Body of pancreas (tissue), 4 donors: ENCODE results near the gene TBX15.

Experiments
- CTCF ChIP-seq, 7 experiments: fragments of 450-650 bp in 4 of 7; fragments of 200-600 bp in 3 of 7; sonication (generic) in 3 of 7; IDR thresholded peaks; one replicate each; pipeline ENCODE4 v1.5.1; 2016 to 2019; ENCODE audit warnings: antibody characterized with exemption in 7 of 7
- POLR2A ChIP-seq, 3 donors: fragments of 450-650 bp; IDR thresholded peaks; one replicate each; pipeline ENCODE4 v1.6.1; 2016; ENCODE audit warnings: antibody characterized with exemption in 3 of 3, mild to moderate bottlenecking in 2 of 3

DNA sequence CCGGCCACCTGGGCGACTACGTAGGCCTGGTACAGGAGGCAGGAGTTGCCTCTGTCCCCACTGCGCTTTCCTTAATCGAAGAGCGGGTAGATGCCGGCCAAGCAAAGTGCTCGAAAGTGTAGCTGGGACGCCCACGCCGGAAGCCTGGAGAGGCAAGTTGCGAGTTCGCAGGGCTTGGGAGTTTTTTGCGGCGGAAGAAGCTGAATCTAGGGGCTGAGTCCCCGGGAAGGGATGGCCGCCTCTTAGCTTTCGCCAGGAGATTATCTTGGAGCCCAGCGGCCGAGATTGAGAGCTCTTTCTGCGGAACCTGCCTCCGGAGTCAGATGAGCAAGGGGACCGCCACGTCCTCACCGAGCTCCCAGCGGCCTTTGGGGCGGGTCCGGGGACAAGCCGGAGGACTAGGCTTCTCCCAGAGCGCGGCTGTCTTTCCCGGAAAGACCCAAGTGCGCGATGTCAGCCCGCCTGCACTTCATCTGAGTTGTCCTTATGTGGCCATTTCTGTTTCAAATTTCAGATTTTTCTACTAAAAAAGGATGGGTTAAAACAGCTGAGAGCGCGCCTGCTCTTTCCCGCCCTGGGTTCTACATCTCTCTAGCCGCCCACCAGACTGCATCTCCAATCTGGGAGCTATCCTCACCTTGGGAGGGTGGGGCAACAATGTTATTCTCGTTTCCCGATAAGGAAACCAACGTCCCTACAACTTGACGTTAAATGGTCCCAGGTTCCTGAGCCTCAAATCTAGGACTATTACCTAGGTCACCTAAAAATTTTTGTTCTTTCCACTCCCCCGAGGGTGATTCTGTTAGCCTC, 12.4 kb upstream of the TBX15 start:
- TF ChIP-seq CTCF (IDR thresholded peaks at IDR 0.05), result no peak
- TF ChIP-seq POLR2A (IDR thresholded peaks at IDR 0.05), result no peak
